DMS114 treated with DMSO at 0.1 percent for 48 hours (cell line): ENCODE data around the gene AHR.
A peak's percentile ranks its signal among the peaks of the same experiment; 100 is the strongest.

Experiments used
- DNase-seq: peaks from one replicate; lab custom pipeline; 2025; ENCODE audit not compliant: unreplicated experiment; lab: John Stamatoyannopoulos, UW

Gene AHR

GRCh38 chr7:17298102-17298839 lies at the start of gene AHR:
AHR (plus strand) TSS chr7:17298652; CDS start chr7:17299265, 613 bp downstream.
- peak; percentile 31 for DNase-seq

DNA sequence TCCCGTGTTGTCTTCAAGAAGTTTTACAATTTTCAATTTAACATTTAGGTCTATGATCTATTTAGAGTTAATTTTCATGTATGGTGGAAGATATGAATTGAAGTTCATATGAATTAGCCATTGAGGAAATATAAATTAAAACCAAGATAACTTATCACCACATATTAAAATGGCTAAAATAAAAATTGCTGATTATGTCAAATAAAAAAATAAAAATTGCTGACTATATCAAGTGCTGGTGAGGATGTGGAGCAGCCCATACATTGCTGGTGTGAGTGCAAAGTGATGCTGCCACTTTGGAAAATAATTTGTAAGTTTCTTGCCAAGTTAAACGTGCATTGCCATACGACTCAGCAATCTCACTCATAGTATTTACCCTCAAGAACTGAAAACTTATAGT lies 44.6 kb upstream of the AHR start:
- no peak for DNase-seq

- no peak for DNase-seq
These were observed 42.5 kb upstream of the AHR start for GRCh38 chr7:17255926-17256325.

- no peak for DNase-seq
These were observed 42.1 kb upstream of the AHR start for GRCh38 chr7:17256375-17256774.

- DNase-seq = no peak
These were observed 31.9 kb upstream of the AHR start for GRCh38 chr7:17266565-17266964.

DNA sequence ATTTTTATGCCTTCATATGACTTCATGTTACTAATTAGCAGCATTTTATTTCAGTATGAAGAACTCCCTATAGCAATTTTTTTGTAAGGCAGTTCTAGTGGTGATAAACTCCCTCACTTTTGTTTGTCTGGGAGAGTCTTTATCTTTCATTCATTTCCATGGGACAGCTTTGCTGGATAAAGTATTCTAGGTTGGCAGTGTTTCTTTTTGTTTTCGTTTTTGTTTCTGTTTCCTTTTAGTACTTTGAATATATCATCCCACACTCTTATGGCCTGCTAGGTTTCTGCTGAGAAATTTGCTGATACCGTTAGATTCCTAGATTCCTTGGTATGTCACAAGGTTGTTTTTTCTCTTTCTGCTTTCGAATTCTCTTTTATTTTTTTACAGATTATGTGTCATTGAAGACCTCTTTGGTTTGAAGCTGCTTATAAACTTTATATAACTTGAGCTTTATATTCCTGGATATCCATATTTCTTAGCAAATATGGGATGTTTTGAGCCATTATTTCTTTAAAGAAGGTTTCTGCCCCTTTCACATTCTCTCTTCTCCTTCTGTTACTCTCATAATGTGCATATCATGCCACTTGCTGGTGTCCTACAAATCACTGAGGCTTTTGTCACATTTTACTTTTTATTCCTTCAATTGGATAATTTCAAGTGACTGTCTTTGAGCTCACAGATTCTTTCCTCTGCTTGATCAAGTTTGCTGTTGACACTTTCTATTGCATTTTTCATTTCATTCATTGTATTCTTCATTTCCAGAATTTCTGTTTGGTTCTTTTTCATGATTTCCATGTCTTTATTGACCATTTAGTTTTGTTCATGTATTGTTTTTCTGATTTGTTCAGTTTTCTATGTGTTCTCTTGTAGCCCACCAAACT lies 28.9 kb upstream of the AHR start:
- no peak for DNase-seq

GRCh38 chr7:17274551-17275245 lies 23.8 kb upstream of the AHR start:
- no peak for DNase-seq

GRCh38 chr7:17275749-17276671 lies 22.4 kb upstream of the AHR start:
- DNase-seq = no peak

DNA sequence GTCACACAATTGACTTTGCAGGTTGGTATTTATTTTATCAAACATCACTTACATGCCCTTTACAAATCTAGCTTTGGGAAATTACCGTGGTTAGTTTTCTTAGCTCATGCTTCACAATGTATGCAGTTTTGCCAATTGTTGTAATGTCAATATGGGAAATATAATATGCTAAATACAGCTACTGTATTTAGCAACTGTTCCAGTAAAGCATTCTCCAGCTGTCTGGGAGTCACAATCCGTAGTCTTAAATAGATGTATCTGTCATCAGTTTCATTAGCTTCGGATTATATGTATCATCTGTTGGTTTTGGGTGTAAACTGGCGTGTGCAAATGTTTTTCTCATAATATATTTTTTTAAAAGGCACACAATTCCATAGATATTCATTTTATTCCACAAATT lies 19.4 kb upstream of the AHR start:
- no peak for DNase-seq

- DNase-seq = no peak
These were observed 9.3 kb upstream of the AHR start for GRCh38 chr7:17289074-17289645.

- DNase-seq = no peak
These were observed 5.6 kb upstream of the AHR start for GRCh38 chr7:17292843-17293242.

GRCh38 chr7:17293481-17293880 lies 5.0 kb upstream of the AHR start:
- no peak for DNase-seq

DNA sequence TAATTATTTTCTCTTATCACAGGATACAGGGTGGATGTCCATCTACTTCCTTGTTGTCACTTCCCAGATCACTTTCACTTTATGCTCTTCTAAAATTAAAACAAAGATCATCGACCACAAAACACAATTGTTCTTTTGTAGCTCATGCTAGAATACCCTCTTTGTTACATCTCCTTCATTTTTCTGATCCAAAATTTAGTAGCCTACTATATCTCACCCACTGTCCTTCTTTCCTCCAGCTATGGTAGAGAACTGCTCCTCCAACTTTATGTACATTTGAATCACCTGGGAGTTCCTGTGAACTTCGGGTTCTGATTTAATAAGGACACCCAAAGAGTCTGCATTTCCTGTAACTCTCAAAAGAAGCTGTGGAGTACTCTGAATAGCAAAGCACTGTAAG lies 1.2 kb upstream of the AHR start:
- DNase-seq = no peak

DNA sequence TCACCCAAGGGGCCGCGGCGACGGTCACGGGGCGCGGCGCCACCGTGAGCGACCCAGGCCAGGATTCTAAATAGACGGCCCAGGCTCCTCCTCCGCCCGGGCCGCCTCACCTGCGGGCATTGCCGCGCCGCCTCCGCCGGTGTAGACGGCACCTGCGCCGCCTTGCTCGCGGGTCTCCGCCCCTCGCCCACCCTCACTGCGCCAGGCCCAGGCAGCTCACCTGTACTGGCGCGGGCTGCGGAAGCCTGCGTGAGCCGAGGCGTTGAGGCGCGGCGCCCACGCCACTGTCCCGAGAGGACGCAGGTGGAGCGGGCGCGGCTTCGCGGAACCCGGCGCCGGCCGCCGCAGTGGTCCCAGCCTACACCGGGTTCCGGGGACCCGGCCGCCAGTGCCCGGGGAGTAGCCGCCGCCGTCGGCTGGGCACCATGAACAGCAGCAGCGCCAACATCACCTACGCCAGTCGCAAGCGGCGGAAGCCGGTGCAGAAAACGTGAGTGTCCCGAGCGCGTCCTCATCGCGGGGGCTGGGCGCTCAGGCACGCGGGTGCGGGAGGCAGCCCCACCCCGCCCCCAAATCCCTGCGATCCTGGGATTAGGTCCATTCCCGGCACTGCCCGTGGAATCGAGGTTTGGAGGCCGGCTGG lies 509 bp downstream of the AHR start:
- DNase-seq = no peak

GRCh38 chr7:17299483-17299991 lies 1.1 kb downstream of the AHR start:
- DNase-seq = no peak

GRCh38 chr7:17300012-17300411 lies 1.6 kb downstream of the AHR start:
- no peak for DNase-seq

GRCh38 chr7:17300437-17300836 lies 2.0 kb downstream of the AHR start:
- no peak for DNase-seq

DNA sequence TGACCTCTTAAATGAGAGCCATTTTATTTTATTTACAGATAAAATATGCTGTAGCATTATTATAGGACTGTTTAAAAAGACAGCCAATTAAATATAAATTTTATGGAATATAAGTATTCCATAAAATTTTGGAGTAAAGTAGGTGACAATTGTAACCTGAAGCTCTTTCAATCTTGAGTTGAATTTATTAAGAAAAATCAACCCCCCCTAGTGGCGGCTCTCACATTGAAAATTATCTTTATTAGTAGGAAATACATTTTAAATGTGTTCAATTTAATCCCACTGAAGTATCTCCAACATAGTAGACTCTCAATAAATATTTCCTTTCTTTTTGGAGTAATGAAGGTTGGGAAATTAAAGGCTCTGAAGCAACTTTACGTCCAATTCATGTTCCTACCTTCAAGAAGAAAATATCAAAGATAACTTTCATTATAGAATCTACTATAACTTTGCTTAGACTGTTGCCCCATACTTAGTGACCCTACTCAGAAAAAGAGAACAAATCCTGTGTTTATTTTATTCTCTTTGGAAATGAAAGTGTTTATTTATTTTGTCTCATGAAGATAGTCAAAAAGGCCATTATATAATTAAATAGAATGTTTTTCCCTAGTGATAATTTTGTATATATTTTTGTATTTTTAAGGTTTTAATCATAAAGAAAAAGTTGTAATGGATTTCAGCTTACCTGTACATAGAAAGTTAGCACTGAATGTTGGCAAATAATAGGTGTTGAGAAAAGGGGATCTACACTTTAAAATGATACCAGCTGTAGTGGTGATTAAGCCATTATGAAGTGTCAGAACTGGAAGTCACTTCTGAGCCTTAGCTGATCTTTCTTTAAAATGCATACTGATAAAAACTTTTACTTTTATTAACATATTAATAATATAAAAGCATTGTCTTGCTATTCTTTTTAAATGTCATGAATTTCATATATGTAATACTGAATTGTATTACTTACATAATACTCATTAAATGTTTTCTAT lies 3.3 kb downstream of the AHR start:
- no peak for DNase-seq
